H1 (cell line): ENCODE results near the gene ABHD13. TPM values are rescaled to one million over a fixed set of nuclear protein-coding genes. Genes with fewer than 3 reads are reported as not detected.

Source experiments
- CTCF ChIA-PET: fragments of 300-600 bp; sonication (Branson Sonifier 250); formaldehyde crosslinking; loops from one replicate; lab custom pipeline; 2021; ENCODE audit not compliant: partially characterized antibody; lab: Charles Lee
- POLR2A ChIA-PET: fragments of 300-600 bp; sonication (Branson Sonifier 250); formaldehyde crosslinking; loops from one replicate; lab custom pipeline; 2021; ENCODE audit warnings: inconsistent platforms; ENCODE audit not compliant: partially characterized antibody; lab: Charles Lee
- DNase-seq, 2 experiments: peaks; one replicate each; pipeline versions ENCODE4 v3.0.0 to v3.0.0-alpha.2; 2010 to 2022; ENCODE audit warnings: low spot score in 2 of 2, low read depth in 1 of 2, mixed read lengths in 1 of 2
- FAIRE-seq: peaks from 2 replicates; lab custom pipeline; 2011; peaks lifted over from hg19 to GRCh38; lab: Jason Lieb, UNC
- H2AFZ ChIP-seq: 2 replicates; pipeline ENCODE4 v1.8.1; 2012; ENCODE audit warnings: low read length, inconsistent platforms
- H2AK5ac ChIP-seq: 2 replicates; pipeline ENCODE4 v1.6.1; 2013; ENCODE audit warnings: low read depth, low read length
- H2BK120ac ChIP-seq: replicated peaks from 2 replicates; pipeline ENCODE3; 2013; ENCODE audit warnings: low read depth, low read length, inconsistent platforms
- H2BK12ac ChIP-seq: 2 replicates; pipeline ENCODE4 v1.6.1; 2013; ENCODE audit warnings: low read depth, low read length
- H2BK15ac ChIP-seq: 2 replicates; pipeline ENCODE4 v1.6.1; 2013; ENCODE audit warnings: low read length
- H2BK20ac ChIP-seq: 2 replicates; pipeline ENCODE4 v1.6.1; 2013; ENCODE audit warnings: low read length
- H2BK5ac ChIP-seq: 2 replicates; pipeline ENCODE4 v1.6.1; 2013; ENCODE audit warnings: low read depth, low read length
- H3K14ac ChIP-seq: 2 replicates; pipeline ENCODE4 v1.6.1; 2013; ENCODE audit warnings: inconsistent platforms; ENCODE audit not compliant: insufficient read length
- H3K18ac ChIP-seq: 2 replicates; pipeline ENCODE4 v1.6.1; 2013; ENCODE audit warnings: low read length; ENCODE audit errors: extremely low read depth
- H3K23ac ChIP-seq: 2 replicates; pipeline ENCODE4 v1.6.1; 2013; ENCODE audit warnings: inconsistent platforms; ENCODE audit not compliant: insufficient read length
- H3K23me2 ChIP-seq: 2 replicates; pipeline ENCODE4 v1.6.1; 2013; ENCODE audit warnings: low read depth, low read length
- H3K27ac ChIP-seq: 2 replicates; pipeline ENCODE4 v1.6.1; 2011; ENCODE audit warnings: low read depth, low read length, inconsistent platforms
- H3K27me3 ChIP-seq, 4 experiments: replicated peaks in 1 of 4; 1 replicate in 1 of 4; 2 replicates in 3 of 4; pipeline versions ENCODE4 v1.6.1 to v1.8.1; 2011 to 2013; ENCODE audit warnings: low read length in 3 of 4, mild to moderate bottlenecking in 3 of 4, inconsistent platforms in 2 of 4, mixed read lengths in 2 of 4, moderate library complexity in 1 of 4; ENCODE audit not compliant: control insufficient read depth in 3 of 4, insufficient read depth in 3 of 4; ENCODE audit errors: extremely low read depth in 1 of 4
- H3K36me3 ChIP-seq, 4 experiments: 2 replicates each; pipeline versions ENCODE4 v1.6.1 to v1.8.1; 2011 to 2013; ENCODE audit warnings: mild to moderate bottlenecking in 4 of 4, low read length in 3 of 4, moderate library complexity in 2 of 4, control low read depth in 1 of 4, inconsistent platforms in 1 of 4; ENCODE audit not compliant: insufficient read depth in 4 of 4, control insufficient read depth in 2 of 4
- H3K4ac ChIP-seq: replicated peaks from 2 replicates; pipeline ENCODE3; 2013; ENCODE audit warnings: low read length, low read depth, mixed read lengths, inconsistent platforms; ENCODE audit not compliant: insufficient read length
- H3K4me1 ChIP-seq, 4 experiments: replicated peaks in 1 of 4; 1 replicate in 1 of 4; 2 replicates in 3 of 4; pipeline versions ENCODE4 v1.6.1 to v1.8.1; 2011 to 2013; ENCODE audit warnings: low read length in 3 of 4, inconsistent platforms in 2 of 4, mixed read lengths in 1 of 4; ENCODE audit not compliant: insufficient read depth in 4 of 4, control insufficient read depth in 3 of 4
- H3K4me2 ChIP-seq, 2 experiments: 2 replicates each; pipeline versions ENCODE4 v1.6.1 to v1.8.1; 2011 to 2013; ENCODE audit warnings: low read depth in 2 of 2, low read length in 2 of 2, control low read depth in 1 of 2, inconsistent platforms in 1 of 2, mild to moderate bottlenecking in 1 of 2; ENCODE audit not compliant: insufficient read depth in 1 of 2
- H3K4me3 ChIP-seq, 4 experiments: fragments of 200-600, 300-600 bp in 1 of 4; sonication (generic), shearing (Covaris generic), sonication (Bioruptor Twin) in 1 of 4; 2 replicates each; pipeline versions ENCODE4 v1.5.1 to v1.8.1; 2011 to 2016; ENCODE audit warnings: low read length in 4 of 4, low read depth in 3 of 4, control low read depth in 2 of 4, inconsistent platforms in 2 of 4, mild to moderate bottlenecking in 2 of 4, mixed read lengths in 1 of 4, moderate library complexity in 1 of 4; ENCODE audit not compliant: insufficient read depth in 2 of 4; ENCODE audit errors: extremely low read depth in 1 of 4
- H3K56ac ChIP-seq: replicated peaks from 2 replicates; pipeline ENCODE3; 2013; ENCODE audit warnings: low read depth, mild to moderate bottlenecking, mixed read lengths, low read length, inconsistent platforms; ENCODE audit not compliant: insufficient read length
- H3K79me1 ChIP-seq: 2 replicates; pipeline ENCODE4 v1.6.1; 2013; ENCODE audit warnings: low read depth, low read length, control low read depth
- H3K79me2 ChIP-seq, 2 experiments: 2 replicates each; pipeline versions ENCODE4 v1.6.1 to v1.8.1; 2012 to 2013; ENCODE audit warnings: low read length in 2 of 2, mild to moderate bottlenecking in 2 of 2, inconsistent platforms in 1 of 2; ENCODE audit not compliant: insufficient read depth in 2 of 2, control insufficient read depth in 1 of 2
- H3K9ac ChIP-seq, 4 experiments: replicated peaks in 1 of 4; 1 replicate in 1 of 4; 2 replicates in 3 of 4; pipeline versions ENCODE4 v1.6.1 to v1.8.1; 2011 to 2013; ENCODE audit warnings: low read depth in 3 of 4, low read length in 3 of 4, control low read depth in 2 of 4, mild to moderate bottlenecking in 2 of 4, moderate library complexity in 2 of 4, inconsistent platforms in 1 of 4; ENCODE audit errors: extremely low read depth in 1 of 4
- H3K9me3 ChIP-seq, 2 experiments: 2 replicates each; pipeline versions ENCODE4 v1.6.1 to v1.8.1; 2012 to 2013; ENCODE audit warnings: mild to moderate bottlenecking in 2 of 2, moderate library complexity in 2 of 2, control low read depth in 1 of 2, inconsistent platforms in 1 of 2, low read depth in 1 of 2, low read length in 1 of 2, mixed read lengths in 1 of 2; ENCODE audit not compliant: insufficient read depth in 2 of 2
- H4K20me1 ChIP-seq, 2 experiments: replicated peaks in 1 of 2; 2 replicates each; pipeline versions ENCODE3 to v1.8.1; 2011 to 2013; ENCODE audit warnings: inconsistent platforms in 2 of 2, low read length in 2 of 2, mild to moderate bottlenecking in 1 of 2; ENCODE audit not compliant: insufficient read depth in 2 of 2, control insufficient read depth in 1 of 2
- H4K5ac ChIP-seq: 2 replicates; pipeline ENCODE4 v1.6.1; 2013; ENCODE audit warnings: low read length, low read depth, mixed read lengths, inconsistent platforms; ENCODE audit not compliant: insufficient read length
- H4K8ac ChIP-seq: 2 replicates; pipeline ENCODE4 v1.8.0; 2013; ENCODE audit warnings: mild to moderate bottlenecking, moderate library complexity, low read length, inconsistent platforms; ENCODE audit not compliant: insufficient read depth; ENCODE audit errors: extremely low read depth
- H4K91ac ChIP-seq: replicated peaks from 2 replicates; pipeline ENCODE3; 2013; ENCODE audit warnings: low read length, mixed read lengths, inconsistent platforms; ENCODE audit not compliant: insufficient read length
- POLR2AphosphoS5 ChIP-seq: IDR thresholded peaks from 2 replicates; pipeline ENCODE4 v1.6.1; 2011; ENCODE audit warnings: low read depth, low read length
- WGBS, 2 experiments: shearing (Covaris generic) in 1 of 2; methylation state at CpG; one replicate each; pipeline versions ENCODE4 v1.1.6 to v1.1.7; 2013 to 2015; ENCODE audit warnings: low lambda C conversion rate in 2 of 2, mixed read lengths in 2 of 2, inconsistent platforms in 1 of 2, low coverage in 1 of 2, missing lambda C conversion rate in 1 of 2; ENCODE audit not compliant: insufficient replicate concordance in 2 of 2, insufficient coverage in 1 of 2, insufficient read length in 1 of 2; ENCODE audit errors: extremely low coverage in 1 of 2, missing lambda C conversion rate in 1 of 2; 5-methylcytosine and 5-hydroxymethylcytosine counted together
- polyA plus RNA-seq, 7 experiments: library from polyadenylated mRNA; depleted of rRNA in 3 of 7; stranded (reverse) in 5 of 7; unstranded in 2 of 7; fragments of >200 nt in 5 of 7; fragments of 200-250 nt in 2 of 7; gene quantifications; 1 replicate in 5 of 7; 2 replicates in 1 of 7; 4 replicates in 1 of 7; pipeline versions ENCODE4 v1.2.1 to v1.2.3, GENCODE V29; 2011 to 2013; ENCODE audit warnings: missing spikeins in 2 of 7, mixed read lengths in 2 of 7
- total RNA-seq: library from RNA; stranded (reverse); fragmentation: NEBNext Ultra II Directional; extraction: Animal tissue kit (Norgen Biotek cat#: 25700); gene quantifications from 2 replicates; pipeline ENCODE4 v1.2.1, GENCODE V29; 2021

The ABHD13 gene
- total and polyA plus RNA-seq, 2 of the 8 experiments (the other 6 are each of a cell fraction or from before 2014, with no cell fraction given): 3.5 to 6.6 TPM

- DNase-seq (no peak), FAIRE-seq (no peak)
- H2BK15ac ChIP-seq: no peak overlapping the region
- no peak overlapping the region for H3K23ac ChIP-seq
- H4K5ac ChIP-seq: no peak overlapping the region
- H2AK5ac ChIP-seq: no peak overlapping the region
- no peak overlapping the region for H3K27ac ChIP-seq
- no peak overlapping the region for H4K8ac ChIP-seq
- no peaks in the 10 kb centered on the region for H3K36me3 ChIP-seq
- no peaks in the 10 kb centered on the region for H3K79me2 ChIP-seq
- no peak overlapping the region for H3K4me3 ChIP-seq
- TF ChIP-seq POLR2AphosphoS5: no peak
- no peak overlapping the region for H3K18ac ChIP-seq
- CTCF ChIA-PET: interaction anchor here (0.6 to 1.8 kb wide), 4 partner anchors 9 to 784 kb away, joined by 3 to 4 read pairs (median 4); no protein-coding TSS in a partner anchor
- POLR2A ChIA-PET: interaction anchor here (1.1 kb wide), 1 partner anchor 42 kb away, joined by 3 read pairs; no protein-coding TSS in a partner anchor
- no peak overlapping the region for H2BK20ac ChIP-seq
- no peaks in the 10 kb centered on the region for H3K23me2 ChIP-seq
- H3K14ac ChIP-seq: no peak overlapping the region
- H2BK5ac ChIP-seq: no peak overlapping the region
- no peaks in the 10 kb centered on the region for H3K79me1 ChIP-seq
- no peak overlapping the region for H3K4ac ChIP-seq
- no peak overlapping the region for H2AFZ ChIP-seq
- H2BK120ac ChIP-seq: no peak overlapping the region
- H3K9me3 ChIP-seq: no peaks in the 10 kb centered on the region
- no peak overlapping the region for H3K4me2 ChIP-seq
- no peak overlapping the region for H2BK12ac ChIP-seq
- no peak overlapping the region for H3K9ac ChIP-seq
- H4K20me1 ChIP-seq: no peaks in the 10 kb centered on the region
- 85% methylated on average over 9 of the region's 9 CpGs; no CpG with 5 or more reads in 1 of the 2 experiments for WGBS, 2 experiments
- H3K56ac ChIP-seq: no peak overlapping the region
- no peaks in the 10 kb centered on the region for H3K4me1 ChIP-seq
- no peaks in the 10 kb centered on the region for H3K27me3 ChIP-seq
- no peak overlapping the region for H4K91ac ChIP-seq
Measured at GRCh38 chr13:108178078-108178477, 40.1 kb upstream of the ABHD13 start.
